Hematopoietic multipotent progenitor cell (in vitro differentiated cells): Measurements from ENCODE around the gene FYN. TPM values are rescaled to one million over a fixed set of nuclear protein-coding genes. Genes with fewer than 3 reads are reported as not detected.
A peak's percentile ranks its signal among the peaks of the same experiment; 100 is the strongest.

Experiments used
- DNase-seq, 3 donors: peaks; one replicate each; pipeline ENCODE4 v3.0.0-alpha.2; 2011 to 2015; ENCODE audit warnings: low read depth in 2 of 3, low spot score in 2 of 3
- total RNA-seq: library from RNA; depleted of rRNA; stranded (reverse); fragments of >200 nt; gene quantifications from one replicate; pipeline ENCODE4 v1.2.3, GENCODE V29; 2012

The FYN gene
- total RNA-seq, 1 donor, result 20.2 TPM

GRCh38 chr6:111672761-111673450 lies 200.3 kb downstream of the FYN start:
- no peak for DNase-seq

GRCh38 chr6:111669326-111669725 lies 203.9 kb downstream of the FYN start:
- DNase-seq, result no peak

GRCh38 chr6:111668410-111668809 lies 204.8 kb downstream of the FYN start:
- DNase-seq, result no peak

GRCh38 chr6:111667931-111668330 lies 205.3 kb downstream of the FYN start:
- DNase-seq, result no peak

GRCh38 chr6:111666847-111667246 lies 206.4 kb downstream of the FYN start:
- no peak for DNase-seq

GRCh38 chr6:111664565-111665030 lies 208.7 kb downstream of the FYN start:
- no peak for DNase-seq

- DNase-seq, result no peak
Observed at GRCh38 chr6:111663692-111664564, 209.3 kb downstream of the FYN start.

- peak in 1 of 3 donors; percentile 36 for DNase-seq
Observed at GRCh38 chr6:111662794-111663593, 210.3 kb downstream of the FYN start.

GRCh38 chr6:111662072-111662793 lies 211.0 kb downstream of the FYN start:
- no peak for DNase-seq

GRCh38 chr6:111661541-111662061 lies 211.7 kb downstream of the FYN start:
- no peak for DNase-seq

GRCh38 chr6:111660531-111660930 lies 212.7 kb downstream of the FYN start:
- DNase-seq, result no peak

GRCh38 chr6:111658462-111659154 lies 214.6 kb downstream of the FYN start:
- DNase-seq, result no peak

- DNase-seq, result no peak
Observed at GRCh38 chr6:111657146-111657545, 216.1 kb downstream of the FYN start.

GRCh38 chr6:111653979-111654378 lies 219.3 kb downstream of the FYN start:
- DNase-seq, result no peak

GRCh38 chr6:111653434-111653833 lies 219.8 kb downstream of the FYN start:
- no peak for DNase-seq

- no peak for DNase-seq
Observed at GRCh38 chr6:111652156-111652555, 221.1 kb downstream of the FYN start.

- DNase-seq, result no peak
Observed at GRCh38 chr6:111651185-111652034, 221.8 kb downstream of the FYN start.

GRCh38 chr6:111650049-111650448 lies 223.2 kb downstream of the FYN start:
- DNase-seq, result no peak

- no peak for DNase-seq
Observed at GRCh38 chr6:111648100-111648499, 225.2 kb downstream of the FYN start.
